Kidney tubule cell (primary cell): ENCODE measurements around the gene ZBTB7C.

Source experiments
- DNase-seq: peaks from one replicate; pipeline ENCODE4 v3.0.0-alpha.2; 2018; ENCODE audit warnings: low spot score

The ZBTB7C gene

GRCh38 chr18:48036641-48037421 lies 372.4 kb downstream of the ZBTB7C start:
- peak; percentile 79 for DNase-seq

DNA sequence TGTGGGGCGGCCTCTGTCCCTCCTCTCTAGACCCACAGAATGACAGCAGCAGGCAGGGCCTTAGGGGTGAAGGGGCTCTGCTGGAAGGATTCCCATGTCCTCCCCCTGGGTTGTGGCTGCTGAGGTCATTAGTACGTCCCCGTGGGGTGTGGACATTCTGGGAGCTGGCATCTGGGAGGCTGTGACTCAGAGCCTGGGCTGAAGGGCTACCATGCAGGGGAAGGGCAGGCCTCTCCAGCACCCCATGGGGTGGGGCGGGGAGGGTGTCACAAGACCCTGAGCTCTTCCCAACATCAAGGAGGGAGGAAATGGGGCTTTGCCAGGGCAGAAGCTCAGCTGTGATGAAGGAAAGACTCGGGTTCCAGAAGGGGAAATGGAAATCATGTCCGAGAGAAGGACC lies 373.0 kb downstream of the ZBTB7C start:
- peak; percentile 37 for DNase-seq

DNA sequence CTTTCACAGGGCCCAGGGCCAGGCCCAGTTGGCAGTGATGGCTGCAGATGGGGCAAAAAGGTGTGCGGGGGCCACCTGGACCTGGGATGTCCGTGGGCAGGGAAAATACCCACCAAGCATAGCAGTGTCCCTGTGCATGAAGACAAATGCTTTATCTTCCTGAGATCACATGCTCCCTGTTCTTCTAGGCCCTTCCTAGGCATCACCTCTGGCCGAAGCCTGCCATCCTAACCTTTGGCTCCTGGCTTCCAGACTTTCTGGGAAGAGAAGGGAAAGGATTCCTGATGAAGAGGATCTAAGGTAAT lies 373.7 kb downstream of the ZBTB7C start:
- no peak for DNase-seq

DNA sequence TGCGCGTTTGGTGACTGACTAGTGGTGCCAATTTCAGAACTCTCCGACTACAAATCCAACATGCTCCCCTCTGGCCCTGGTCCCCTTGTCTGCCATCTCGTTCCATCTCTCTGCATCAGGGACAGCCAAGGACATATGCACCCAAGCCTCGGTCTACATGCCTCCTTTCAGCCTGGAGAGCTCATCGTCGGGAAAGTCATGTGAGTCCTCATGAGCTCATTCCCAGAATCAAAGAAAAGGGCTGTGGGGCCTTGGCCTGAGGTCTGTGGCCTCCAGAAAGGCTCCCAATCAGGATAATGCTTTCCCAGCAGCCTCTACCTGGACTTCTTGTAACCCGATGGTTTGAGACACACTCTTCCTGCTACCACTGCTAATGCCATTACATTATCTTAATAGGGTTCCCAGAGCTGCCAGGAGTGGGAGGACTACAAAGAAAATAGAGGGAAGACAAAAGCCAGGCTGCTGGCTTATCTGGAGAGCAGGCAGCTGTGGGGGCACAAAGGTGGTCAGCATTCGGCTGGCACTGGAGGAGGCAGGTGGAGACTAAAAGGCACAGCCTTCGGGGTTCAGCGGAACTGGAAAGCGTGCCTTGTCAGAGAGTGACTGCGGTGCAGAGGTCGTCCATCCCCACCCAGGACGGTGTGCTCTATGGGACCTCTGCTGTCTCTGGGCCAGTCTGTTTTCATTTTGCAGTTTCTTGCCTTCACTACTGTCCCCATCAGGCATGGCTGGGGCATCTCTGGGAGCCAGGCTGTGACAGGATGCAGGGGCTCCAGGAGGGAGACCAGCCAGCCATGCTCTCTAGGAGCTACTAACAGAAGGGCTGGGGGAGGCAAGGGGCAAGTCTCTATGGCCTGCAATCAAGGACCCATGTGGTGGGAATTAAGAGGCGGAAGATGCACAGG lies 374.3 kb downstream of the ZBTB7C start:
- no peak for DNase-seq

DNA sequence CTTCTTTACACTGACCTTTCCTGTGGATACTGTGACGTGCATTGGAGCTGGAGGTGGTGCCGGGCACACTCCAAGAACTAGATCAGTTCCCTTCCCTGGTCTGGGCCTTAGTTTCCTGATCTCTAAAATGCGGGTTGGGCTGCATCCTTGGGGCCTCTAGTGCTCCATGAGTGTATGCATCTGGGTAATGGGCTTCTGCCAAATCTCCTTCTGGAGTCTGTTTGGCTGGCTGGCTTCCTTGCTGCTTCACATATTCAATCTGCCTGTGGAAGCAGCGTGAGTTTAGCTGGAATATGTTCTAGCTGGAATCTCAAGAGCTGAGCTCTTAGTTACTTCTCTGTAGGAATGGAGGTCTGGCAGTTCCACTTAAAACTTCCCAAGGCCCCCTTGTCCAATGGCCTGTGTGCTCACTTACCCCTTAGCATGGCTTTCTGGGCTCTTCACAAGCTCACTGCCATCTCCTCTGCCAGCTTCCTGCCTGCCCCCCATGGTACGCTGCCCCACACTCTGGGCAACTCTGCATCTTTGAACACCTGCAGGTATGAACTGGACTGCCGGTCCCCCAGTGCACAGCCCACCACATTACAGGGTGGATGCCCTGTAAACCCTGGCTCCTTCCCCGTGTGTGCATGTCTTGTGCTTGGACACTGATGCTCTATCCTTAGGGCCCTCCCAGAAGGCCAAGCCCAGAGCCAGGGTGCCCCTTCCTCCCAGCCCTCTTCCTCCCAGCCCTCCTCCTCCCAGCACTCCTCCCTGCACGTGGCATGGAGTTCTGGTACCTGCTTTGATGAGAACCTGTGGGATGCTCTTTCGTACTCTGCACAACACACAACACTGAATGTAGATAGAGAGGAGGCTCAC lies 375.2 kb downstream of the ZBTB7C start:
- no peak for DNase-seq

GRCh38 chr18:48032876-48033789 lies 376.1 kb downstream of the ZBTB7C start:
- DNase-seq = peak; percentile 65

DNA sequence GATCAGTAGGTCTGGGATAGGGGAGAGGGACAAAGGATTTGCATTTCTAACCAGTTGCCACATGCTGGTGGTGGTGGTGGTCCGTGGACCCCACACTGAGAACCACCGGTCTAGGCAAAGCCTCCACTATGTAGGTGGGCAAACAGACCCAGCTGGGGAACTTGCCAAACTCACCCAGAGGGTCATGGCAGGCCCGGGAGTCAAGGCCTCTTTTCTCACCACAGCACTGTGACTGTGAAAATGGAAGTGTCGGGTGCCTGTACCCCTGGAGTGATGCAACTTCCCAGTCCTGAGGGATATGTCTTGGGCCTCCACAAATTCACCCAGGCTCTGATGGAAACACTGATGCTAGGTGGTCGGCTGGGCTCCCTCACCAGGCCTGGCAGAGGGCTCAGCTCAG lies 377.5 kb downstream of the ZBTB7C start:
- DNase-seq = no peak

DNA sequence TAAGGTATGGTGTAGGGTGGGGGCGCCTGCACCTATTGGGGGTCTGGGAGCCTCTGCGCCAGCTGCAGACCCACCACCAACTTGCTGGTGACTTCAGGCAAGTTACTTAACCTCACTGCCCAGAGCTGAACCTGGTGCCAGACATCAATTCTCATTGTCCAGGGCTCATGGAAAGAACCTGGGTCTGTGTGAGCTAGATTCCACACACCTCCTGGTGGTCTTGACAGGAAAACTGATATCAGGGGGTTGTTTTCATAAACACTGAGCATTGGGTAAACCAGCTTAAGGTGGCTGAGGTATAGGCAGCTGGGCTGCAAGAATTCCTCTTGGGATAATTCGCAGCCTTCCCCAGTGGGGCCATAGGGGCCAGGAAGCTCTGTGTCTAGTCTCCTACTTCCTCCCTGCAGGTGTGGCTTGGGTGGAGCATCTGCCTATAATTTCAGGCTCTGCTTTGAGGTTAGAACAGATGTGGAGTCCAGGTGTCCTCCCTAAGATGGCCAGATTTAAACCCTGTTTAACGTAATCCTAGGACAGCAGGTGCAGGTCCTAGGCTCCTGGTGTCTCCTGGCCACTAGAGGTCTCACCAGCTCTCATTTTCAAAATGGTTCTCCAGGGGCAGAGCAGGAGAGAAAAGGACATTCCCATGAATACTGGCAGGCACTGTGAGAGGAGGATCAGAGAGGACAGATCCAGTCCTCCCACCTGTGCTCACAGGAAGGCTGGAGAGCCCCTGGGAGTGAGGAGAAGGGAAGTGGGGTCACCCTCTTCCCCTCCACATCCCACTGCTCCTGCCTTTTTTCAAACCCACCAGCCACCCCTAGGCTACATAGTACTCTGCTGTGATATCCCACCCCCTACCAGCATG lies 378.3 kb downstream of the ZBTB7C start:
- peak; percentile 75 for DNase-seq

DNA sequence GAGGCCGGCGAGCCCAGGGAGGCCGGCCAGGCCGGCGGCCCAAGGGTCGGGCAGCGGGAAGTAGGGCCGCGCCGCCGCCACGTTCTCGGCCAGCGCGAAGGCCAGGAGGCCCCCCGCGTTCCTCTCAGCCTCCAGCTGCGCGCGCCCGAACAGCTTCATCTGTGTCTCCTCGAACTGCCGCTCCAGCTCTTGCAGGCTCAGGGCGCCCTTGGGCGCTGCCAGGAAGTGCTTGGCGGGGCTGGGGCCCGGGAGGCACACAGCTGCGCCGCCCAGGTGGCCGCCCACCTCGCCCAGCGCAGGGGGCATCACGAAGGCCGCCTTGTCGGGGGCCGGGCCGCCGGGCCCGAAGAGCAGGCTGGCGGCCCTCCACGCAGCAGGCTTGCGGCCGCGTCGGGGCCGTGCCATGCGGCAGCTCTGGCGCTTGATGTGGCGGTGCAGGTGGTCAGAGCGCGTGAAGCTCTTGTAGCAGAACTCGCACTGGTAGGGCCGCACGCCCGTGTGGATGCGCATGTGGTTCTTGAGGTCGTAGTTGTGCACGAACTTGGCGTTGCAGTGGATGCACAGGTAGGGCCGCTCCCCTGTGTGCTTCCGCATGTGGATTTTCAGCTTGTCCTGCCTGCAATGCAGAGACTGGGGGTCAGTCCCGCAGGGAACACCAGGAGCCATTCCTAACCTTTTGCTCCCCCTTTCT lies 379.7 kb downstream of the ZBTB7C start:
- no peak for DNase-seq

GRCh38 chr18:48028696-48029095 lies 380.5 kb downstream of the ZBTB7C start:
- DNase-seq = peak; percentile 43

DNA sequence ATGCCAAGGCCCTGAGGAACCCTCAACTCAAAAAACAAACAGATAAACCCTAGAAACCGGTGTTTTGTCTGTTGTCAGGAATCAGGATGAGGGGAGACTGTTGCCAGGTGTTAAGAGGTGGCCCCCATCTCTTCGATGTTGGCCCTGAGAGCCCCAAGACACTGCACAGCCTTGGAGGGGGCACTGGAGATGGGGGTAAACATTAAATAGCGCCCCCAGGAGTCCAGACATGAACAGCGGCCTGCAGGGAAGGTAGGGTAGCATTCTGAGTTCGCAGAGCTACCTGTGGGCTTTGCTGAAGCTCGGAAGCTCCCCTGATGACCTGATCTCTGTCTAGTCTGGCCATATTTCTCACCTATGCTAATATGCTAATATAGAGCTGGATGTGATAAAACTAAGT lies 381.1 kb downstream of the ZBTB7C start:
- no peak for DNase-seq

- DNase-seq = no peak
Measured at GRCh38 chr18:48027401-48027963, 381.7 kb downstream of the ZBTB7C start.

DNA sequence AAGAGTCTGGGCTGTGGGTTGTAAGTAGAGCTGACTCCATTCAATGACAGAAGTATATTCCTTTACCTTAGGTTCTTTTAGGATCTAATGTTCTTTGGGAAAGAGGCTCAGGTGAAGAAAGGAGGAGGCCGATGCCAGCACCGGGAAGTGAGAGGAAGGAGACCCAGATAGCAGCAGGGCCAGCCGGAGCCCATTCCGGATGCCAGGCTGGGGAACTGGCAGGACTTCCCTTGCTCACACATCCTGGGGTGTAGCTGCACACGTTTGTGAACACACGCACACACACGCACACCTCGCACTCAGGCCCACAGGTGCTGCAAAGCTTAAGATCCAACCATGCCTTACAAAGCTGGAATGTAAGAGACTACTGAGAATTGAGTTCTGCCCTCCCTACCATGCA lies 383.0 kb downstream of the ZBTB7C start:
- DNase-seq = no peak

- DNase-seq = no peak
Measured at GRCh38 chr18:48024881-48025660, 384.1 kb downstream of the ZBTB7C start.

DNA sequence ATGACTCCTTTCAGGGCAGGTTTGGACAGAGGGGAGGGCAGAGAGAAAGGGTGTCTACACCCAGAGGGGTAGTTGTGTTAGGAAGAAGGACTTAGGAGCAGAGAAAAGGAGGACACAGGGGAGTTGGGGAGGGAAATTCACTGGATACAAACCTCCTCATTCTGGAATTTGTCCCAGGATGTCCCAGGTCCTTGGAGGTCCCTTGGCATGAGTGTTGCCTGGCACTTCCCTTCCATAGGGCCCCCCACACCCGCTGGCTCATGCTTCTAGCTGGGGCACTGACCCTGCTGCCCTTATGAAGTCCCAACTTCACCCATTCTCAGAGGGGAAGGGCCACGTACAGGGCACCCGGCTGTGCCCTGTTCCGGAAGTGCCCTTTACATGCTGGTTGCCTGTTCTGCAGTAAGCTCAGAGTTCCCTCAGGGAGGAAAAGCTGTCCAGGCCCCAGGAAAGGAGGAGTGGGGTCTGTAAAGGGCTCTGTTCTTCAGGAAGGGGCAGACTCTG lies 385.1 kb downstream of the ZBTB7C start:
- no peak for DNase-seq

DNA sequence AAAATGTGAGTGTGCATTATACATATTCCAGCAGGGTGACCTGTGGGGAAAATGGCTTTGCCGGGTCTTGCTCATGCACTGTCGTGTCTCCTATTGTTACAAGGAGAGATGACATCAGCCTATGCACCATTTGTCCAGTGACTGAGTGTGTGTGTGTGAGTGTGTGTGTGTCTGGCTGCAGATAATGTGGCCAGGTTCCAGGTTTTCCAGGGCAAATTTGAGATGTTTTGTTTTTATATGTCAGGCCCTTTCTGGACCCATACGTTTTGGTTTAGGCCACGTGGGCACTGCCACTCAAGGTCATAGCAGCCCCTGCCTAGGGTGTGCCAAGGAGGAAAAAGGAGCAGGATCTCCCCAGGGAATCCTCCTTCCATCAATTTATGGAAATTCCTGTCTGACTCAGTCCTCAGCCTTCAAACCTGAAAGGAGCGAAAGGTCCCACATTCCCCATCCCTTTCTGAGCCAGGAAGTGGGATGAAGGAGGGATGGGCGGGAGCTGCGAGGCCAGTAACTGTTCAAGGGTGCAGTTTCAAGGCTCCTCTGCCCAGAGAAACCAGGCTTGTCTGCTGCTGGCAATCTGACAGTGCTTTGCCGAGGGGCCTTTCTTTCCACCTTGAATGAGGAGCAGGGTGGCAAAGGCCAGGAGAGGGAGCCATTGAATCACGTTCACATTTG lies 385.7 kb downstream of the ZBTB7C start:
- peak; percentile 95 for DNase-seq

DNA sequence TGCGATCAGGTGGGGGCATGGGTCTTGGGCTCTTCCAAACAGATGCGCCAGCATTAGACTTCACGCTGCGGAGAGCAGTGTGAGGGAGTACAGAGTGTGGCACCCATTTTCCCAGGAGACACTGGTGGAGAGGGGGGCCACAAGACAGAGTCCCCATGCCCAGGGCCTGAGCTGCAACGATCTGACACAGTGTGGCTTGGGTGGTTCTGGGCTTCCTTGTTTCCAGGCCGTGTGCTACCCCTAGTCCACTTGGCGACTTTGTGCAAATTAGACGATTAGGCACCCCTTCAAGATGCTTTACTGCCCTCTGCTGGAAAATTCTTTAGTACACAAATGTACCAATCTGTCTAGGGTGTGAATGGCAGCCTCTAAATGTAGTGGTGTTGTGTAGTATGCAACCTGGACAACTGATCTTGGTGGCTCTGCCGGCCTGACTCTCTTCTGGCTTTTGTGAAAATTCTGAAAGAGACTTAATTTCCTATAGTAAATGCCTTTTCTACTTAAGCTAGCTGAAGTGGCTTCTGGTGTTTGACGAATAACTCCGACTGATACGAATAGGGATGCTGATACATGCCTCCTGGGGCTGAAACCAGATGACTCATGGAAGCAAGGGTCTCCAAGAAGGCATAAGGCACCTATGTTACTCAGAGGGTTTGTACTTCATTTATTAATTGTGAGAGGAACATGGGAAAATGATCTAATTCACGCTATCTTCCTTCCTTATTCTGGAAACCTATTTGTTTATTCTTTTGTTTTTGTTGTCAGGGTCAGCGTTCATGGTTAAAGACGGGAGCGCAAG lies 386.5 kb downstream of the ZBTB7C start:
- DNase-seq = peak; percentile 83
